Activated CD8-positive, alpha-beta memory T cell treated with anti-CD3 and anti-CD28 coated beads for 48 hours (primary cell): ENCODE measurements around the gene CELF4.
A peak's percentile ranks its signal among the peaks of the same experiment; 100 is the strongest.

Experiments used
- DNase-seq, 3 experiments: peaks; one replicate each; pipeline ENCODE4 v3.0.0-alpha.2; 2020; ENCODE audit warnings: low read depth in 2 of 3, low spot score in 2 of 3

The CELF4 gene

DNA sequence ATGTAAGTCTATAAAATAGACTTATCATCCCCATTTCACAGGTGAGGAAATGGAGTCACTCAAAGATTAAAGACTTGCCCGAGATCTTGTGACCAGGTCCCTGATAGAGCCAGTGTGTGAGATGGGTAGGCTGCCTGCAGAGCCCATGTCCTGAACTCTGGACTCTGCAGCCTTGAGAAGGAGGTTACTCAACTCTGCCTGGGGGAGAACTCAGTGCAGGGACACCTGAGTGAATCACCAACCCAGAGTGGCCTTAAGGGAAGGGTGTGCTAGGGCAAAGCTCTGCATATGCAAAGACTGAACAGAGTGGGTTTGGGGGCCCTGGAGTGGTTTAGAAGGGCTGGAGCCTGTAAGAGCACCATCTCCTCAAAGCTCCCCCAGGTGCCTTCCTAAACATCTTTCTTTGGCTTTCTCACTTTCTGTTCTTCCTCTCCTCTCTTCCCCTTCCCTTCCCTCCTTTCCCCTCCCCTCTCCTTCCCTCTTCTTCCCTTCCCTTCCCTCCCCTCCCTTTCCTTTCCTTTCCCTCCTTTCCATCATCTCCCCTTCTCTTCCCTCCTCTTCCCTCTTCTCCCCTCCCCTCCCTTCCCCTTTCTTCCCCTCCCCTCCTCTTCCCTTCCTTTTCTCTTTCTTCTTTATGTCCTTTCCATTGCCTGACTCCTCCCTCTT, 67.6 kb downstream of the CELF4 start:
- no peak for DNase-seq

DNA sequence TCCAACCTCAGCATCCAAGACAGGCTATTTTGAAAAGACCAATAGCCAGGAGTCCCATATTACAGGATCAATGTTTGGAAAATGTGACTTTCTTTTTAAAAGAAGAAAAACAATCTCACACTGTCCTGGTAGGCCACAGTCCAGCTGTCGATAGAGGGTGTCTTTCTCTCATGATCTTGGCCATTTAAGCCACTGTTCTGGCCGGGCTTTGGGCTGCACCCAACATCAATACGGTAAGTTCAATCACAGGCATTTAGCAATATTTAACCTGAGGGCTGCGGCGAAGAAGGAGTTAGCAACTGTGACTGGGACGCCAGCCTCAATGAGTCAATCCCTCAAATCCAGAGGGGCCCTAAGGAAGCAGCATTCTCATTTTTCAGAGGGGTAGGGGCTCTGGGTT, 69.0 kb downstream of the CELF4 start:
- DNase-seq: no peak

DNA sequence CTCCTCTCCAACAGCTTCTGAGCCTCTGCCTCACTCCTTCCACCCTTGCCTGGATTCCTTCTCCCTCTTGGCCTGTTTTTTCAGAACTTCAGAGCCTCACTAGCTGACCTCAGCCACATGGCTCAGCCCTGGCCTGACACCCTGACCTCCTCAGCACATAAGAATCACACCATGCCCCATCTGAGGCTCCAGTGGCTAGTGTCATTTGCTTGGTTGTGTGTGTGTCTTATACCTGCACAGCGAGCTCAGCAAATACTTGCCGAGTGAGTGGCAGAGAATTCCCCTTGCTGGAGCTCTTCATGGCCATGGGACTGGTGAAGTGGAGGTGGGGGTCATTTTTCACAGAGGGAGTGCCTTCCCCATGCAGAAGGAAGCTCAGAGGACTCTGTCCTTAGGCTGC, 70.2 kb downstream of the CELF4 start:
- no peak for DNase-seq

DNA sequence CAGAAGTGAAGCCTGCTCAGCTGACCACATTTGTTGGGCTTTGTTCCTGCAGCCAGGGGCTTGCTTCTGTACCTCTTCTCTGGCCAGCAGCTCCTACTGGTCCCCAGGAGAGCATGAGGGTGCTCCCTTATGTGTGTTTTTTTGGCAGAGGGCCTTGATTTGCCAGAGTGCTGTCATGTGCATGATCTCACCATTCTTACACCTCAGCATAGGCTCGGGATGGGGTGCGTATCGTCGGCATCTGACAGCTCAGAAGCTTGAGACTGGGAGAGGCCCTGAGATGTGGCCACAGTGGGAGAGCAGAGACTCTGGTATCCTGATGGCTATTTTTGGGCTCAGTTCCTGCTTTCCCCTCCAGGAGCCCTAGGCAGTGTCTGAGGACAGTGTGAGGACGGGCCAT, 71.2 kb downstream of the CELF4 start:
- DNase-seq: no peak

DNA sequence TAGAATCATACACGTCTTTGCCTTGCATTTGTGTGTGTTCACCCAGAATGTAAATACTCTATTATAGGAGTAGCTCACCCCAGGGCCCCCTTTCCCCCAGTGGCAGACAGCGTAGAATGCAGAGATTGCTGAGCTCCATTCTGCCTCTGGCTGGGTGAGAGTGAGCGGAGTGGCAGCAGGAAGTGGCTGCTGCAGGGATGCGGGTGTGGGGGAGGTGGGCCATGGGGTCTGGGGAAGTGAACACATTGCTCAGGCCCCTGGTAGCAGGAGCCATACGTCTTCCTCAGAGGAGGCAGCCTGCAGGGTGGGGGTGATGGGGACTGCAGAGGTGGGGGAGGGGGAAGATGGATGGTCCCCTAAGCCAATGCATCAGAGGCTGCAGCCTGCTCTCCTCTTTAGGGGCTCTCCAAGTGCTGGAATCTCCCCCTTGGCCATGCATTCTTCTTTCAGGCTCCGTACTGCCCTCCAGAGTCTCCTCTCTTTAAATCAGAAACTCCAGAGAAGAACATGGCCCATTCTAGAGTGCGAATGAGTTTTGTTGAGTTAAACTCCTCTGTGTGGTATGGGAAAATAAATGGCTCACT, 72.2 kb downstream of the CELF4 start:
- DNase-seq: no peak

DNA sequence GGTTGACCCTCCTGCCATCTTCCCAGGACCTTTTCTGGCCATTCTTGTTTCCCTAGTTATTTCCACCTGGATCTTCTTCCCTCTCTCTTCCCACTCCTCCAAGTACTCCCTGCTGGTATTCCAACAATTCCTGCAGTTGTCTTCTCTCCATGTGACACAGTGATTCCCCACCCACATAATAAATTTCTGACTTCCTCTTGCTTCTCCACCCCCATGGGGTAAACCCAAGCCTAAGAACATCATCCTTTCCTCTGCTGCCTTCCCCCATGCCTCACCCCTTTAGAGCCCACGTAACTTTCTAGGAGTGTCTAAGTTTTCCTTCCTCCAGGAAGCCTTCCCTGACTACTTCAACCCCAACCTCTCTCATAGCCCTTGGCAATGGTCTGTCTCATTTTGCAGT, 72.6 kb downstream of the CELF4 start:
- no peak for DNase-seq

DNA sequence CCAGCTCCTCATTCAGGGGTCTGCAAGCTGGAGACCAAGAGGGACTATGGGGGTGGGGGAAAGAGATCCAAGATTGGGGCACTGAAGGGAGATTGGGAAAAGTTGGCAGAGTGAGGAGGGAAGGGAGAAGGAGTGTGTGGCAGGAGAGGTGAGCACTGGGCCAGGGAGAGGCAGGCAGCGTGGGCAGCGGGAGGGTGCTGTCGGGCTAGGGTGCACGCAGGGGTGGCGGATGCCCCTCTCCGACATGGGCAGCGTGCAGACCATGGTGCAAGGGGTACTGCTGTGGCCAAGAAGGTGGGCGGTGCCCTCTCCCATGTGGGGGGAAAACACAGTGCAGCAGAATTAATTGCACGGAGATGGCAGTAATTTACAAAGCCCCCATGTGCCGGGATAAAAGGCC, 74.1 kb downstream of the CELF4 start:
- no peak for DNase-seq

DNA sequence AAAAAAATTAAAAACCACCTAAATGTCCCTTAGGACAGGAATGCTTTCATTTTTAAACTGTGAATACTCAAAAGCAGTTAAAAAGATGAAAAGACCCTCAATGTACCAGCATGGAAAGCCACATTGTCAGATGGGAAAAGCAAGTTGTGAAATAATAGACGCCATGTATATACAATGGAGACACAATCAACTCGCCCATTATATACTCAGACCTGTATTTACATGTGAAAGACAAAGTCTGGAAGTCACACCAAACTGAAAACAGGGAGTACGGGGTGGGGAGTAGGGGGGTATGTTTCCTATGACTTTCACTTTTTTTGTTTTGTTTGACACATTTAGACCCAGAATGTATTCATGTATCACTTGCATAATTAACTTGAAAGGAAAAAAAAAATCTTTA, 75.6 kb downstream of the CELF4 start:
- DNase-seq: no peak

DNA sequence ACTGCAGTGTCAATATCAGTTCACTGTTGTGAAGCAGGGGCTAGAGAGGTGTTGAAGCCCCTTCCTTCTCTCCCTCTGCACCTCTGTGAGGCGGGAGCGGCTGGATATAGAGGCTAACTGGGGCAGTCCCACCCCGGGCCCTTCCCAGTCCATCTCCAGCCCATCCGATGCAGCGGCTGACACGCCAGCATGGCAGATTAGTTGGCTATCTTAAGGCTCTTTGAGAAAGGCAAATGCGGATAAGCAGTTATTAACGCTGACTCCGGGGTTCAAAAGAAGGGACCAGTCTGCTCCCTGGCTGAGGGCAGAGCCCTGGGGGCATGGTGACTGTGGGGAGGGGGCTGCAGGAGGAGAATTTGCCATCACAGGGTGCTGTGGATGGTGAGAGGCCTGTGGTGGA, 76.6 kb downstream of the CELF4 start:
- no peak for DNase-seq

DNA sequence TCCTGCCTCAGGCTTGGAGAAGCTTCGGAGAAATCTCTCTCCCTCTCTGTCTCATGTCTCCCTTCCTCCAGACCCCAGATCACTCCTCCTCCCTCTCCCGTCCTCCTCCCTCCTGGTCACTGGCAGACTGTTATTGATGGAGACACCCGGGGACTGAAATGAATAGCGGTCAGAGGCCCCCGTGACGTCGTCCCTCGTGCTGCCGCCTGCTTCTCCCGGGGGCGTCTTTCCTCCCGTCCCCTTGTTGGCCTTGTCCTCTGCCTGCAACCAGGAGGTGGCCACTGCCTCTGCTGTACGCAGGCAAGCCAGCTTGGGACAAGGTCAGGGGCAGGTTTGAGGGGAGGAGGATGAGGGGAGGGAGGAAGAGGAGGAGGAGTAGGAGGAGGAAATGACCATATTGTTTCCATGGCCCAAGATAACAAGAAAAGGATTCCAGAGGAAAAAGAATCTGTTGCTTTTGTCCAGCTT, 78.2 kb downstream of the CELF4 start:
- no peak for DNase-seq

DNA sequence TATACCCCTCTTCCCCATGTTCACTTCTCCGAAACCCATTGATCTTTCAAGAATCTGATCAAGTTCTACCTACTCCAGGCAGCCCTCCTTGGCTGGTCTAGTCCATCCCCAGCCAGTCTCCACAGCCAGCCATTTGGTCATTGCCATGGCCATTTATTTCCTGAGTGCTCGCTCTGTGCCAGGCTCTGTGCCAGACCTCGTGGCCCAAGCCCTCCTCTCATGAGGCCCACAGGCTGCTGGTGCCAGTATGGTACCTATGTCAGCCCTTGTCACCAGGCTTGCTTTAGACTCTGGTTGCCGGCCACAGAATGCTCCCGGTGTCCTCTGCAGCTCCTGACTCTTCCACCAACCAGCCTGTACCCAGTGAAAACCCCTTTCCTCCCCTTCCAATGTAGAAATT, 78.8 kb downstream of the CELF4 start:
- no peak for DNase-seq

DNA sequence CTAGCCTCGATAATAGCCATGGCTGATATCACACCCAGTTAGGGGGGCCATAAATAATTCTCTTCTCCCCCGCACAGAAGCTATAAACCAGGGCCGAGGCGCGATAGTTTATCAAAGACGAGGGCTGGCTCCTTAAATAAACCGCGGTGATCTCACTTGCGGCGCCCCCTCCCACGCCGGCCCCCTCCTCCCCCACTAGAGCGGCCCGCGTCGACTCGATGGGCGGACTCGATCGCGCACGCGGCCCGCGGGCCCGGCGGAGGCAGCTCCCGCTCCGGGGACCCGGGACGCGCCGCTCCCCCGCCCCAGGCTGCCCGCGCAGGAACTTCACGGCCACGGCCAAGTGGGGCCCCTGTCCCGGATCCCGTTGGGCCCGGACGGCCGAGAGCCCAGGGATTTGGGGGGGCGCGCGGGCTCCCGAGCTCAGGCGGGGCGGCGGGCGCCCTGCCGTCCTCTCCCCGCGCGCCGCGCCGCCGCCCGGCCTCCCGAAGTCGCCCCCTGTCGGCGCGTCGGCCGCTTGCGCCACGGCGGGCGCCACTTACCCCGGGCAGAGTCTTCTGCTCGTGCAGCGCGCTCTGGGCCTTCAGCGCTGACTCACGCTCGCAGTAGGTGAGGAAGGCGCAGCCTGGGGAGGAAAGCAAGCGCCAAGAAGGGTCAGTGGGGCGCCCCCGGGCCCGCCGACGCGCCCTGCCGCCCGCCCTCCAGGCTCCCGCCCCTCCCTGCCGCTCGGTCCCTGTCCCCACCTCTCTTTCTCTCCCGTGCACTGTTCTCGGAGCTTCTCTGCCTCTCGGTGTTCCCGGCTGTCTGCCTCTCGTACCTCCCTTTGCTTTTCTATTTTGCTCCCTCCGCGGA, 80.4 kb downstream of the CELF4 start:
- peak in 1 of 3 experiments; percentile 6 for DNase-seq

DNA sequence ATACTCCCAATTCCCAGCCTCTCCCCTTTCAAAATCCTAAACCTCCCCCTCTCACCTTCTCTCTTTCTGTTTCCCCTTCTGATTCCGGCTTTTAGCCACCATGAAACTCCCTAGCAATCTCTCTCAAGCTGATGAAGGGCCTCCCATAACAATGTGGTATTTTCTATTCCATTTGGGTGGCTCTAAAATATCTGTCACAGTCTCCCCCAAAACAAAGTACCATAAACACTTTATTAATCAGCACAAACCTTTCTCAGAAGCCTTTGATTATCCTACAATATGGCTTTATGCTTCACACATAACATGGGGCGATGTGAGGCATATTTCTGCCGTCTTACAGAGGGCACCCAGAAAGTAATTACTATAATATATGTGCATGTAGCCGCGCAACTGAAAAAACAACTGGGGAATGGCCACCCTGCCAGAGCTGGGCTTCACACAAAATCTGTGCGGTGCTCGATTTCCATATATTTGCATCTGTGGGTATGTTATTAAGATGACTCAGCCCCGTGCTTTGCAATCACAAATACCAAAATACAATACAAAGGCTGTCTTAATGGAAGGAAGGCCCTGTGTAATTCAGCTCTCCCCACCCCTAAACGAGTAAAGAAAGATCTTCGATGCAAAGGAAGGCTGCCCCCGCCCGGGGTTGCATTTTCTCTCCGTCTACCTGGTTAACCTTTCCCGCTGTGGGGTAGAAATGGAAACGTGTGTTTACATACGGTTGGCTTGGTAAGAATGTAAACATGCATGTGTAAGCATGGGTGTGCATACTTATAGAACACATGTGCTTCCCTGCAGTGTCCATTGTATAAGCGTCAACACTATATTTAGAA, 81.4 kb downstream of the CELF4 start:
- DNase-seq: no peak

DNA sequence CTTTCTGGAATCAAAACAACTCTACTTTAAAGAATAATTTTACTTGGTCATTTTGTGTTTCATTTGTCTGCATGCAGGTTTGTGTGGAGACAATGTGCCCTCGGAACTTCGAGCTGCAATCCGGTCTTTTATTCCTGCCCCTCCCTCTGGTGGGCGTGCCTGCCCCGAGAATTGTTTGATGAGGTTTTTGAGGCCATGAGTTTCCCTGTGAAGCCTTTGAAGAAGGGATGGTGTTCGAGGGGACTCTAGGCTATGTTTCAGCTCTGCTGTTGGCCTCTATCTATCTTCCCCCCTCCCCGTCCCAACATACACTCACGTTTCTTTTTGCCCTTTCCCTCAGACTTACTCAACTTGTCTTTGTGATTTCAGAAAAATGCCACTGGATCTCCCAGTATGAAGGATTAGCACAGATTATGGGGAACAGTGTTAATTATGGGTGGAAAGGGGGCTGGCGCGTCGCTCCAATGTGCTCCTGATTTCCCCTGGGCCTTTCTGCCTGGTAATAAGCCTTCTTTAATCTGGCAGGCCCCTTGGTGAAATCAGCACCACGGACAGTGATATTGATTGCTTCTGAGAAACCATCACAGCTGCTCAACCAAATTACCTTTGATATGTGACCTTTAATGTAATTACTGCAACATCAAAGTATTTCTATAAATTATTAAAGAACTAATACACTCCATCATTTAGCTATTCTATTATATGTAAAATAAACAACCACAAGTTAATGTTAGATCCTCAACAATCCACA, 82.2 kb downstream of the CELF4 start:
- DNase-seq: no peak

DNA sequence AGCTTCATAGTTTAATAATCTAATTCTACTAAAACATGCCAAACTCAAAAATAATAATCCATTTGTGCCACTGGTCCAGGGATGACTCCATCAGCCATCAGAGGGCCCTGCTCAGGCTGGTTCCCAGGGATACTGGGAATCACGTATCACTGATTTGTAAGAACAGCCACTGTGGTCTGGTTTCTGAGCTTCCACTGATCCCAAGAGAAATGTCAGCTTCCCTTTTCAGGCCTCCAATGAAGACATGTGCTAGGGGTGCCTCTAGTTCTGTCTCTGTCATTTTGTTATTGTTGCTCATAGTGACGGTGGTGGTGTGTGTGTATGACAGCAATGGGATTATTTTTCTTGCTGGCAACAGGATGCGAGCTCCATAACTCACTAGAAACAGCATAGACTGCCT, 83.2 kb downstream of the CELF4 start:
- no peak for DNase-seq

DNA sequence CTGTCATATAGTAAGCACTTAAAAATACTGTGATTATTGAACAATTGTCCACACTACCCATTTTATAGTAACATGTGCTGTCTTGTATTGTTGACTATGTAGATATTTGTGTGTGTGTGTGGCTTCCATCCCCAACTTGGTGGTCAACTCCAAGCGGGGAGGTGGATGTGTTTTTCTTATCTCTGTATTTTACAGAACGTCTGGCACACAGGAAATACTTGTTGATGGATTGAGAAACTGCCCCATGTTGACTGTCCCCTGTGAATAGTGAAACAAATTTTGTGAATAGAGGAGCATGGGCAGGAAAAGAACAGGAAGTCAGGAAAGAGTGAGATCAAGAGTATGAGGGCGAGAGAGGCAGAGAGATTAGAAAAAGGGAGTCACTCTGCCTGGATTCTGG, 83.6 kb downstream of the CELF4 start:
- no peak for DNase-seq

DNA sequence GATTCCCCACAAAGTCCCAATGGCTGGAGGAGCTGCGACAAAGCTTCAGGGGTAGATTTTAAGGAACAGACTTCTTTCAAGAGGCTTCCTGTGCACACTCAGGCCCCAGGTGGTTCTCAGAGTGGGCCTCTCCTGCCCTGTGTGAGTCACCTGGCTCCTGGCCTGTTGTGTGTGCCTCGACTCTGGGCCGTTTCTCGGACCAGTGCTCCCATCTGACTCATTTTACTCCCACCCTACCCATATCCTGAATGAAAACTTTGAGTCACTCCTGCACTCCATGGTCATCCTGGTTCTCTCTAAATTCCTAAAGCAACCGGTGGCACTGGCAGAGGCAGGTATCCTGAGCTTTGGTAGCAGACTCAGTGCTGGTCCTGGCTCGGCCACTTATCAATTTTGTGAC, 84.1 kb downstream of the CELF4 start:
- no peak for DNase-seq

DNA sequence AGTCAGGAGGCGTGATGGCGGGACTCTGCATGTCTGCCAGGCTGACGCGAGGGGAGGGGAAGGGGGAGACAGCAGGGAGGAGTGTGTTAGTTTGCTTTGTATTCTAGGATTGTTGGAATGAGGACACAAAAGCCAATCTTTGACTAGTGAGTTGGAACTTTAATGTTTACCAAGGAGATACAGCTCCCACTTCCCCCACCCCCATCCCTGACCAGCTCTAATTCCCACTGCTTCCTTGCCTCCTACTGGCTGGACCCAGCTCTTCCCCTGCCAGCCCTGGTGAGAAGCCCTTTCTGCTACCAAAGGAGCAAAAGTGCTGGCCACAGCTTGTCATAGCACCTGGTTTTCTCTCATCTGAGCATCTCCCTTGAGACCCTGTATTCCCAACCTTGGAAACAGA, 84.5 kb downstream of the CELF4 start:
- DNase-seq: no peak

DNA sequence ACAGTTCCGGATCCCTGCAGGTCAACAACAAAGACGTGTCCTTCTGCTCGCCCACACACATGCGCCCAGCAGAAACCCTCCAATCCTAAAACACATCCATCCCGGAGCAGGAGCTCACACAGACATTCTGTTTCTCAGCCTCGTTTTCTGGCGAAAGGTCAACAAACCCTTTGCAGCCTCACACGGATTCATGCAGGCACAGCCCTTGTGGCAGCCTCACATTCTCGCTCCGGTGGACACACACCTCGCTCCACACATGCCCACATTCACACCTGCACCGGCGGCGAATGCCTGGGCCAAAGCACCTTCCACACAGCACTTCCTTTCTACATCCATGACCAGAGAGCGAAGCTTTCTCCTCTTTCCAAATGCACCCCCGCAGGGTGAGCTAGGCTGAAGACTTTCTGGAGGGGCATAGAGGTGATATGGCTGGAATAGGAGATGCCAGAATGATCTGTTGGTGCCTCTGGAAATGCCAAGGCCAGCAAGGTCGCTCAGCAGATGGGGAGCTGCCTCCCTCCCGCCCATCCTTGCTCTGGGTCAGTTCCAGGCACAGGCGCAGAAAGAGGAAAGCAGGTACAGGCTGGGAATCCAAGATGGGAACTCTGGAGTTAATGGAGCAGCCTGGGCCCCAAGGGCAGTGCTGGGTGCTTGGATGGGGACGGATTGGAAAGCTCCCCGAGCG, 88.8 kb downstream of the CELF4 start:
- no peak for DNase-seq

DNA sequence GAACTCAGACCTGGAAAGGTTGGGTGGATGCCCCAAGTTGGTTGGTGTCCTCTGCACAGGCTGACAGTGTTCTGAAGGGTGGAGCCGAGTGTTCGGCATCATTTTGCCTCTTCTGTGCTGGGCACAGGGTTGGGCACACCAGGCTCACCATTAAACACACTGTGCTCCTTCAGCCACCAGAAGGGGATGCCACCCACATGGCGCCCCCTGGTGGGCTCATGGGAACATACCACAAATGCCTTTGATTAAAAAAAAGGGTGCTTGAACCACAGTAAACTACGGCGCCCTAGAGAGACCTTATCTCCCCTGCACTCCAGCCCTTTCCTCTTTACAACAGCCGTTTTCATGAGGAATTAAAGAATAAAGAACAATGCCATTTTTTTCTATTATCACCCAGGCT, 89.4 kb downstream of the CELF4 start:
- DNase-seq: peak in 1 of 3 experiments; percentile 6
